HEK293 (cell line): Measurements from ENCODE around the gene PPM1E.

Experiments used
- CTCF ChIA-PET: fragments of 350-600 bp; formaldehyde crosslinking; extraction: SDS; loops from one replicate; lab custom pipeline; 2021; ENCODE audit warnings: antibody characterized with exemption; lab: Yijun Ruan, JAX
- POLR2A ChIA-PET: fragments of 300-600 bp; formaldehyde crosslinking; extraction: SDS; loops from one replicate; lab custom pipeline; 2020; ENCODE audit warnings: antibody characterized with exemption, inconsistent platforms; lab: Yijun Ruan, JAX
- H3K27ac ChIP-seq: fragments of 200-500 bp; sonication (Bioruptor generic); 2 replicates; pipeline ENCODE4 v1.5.1; 2014; ENCODE audit warnings: low read depth, low read length, control low read depth, inconsistent platforms; ENCODE audit errors: extremely low read depth
- H3K36me3 ChIP-seq, 2 experiments: fragments of 200-500 bp in 1 of 2; sonication (Bioruptor generic) in 1 of 2; 1 replicate in 1 of 2; 2 replicates in 1 of 2; pipeline ENCODE4 v1.5.1; 2014 to 2017; ENCODE audit warnings: inconsistent platforms in 2 of 2, low read length in 2 of 2; ENCODE audit not compliant: control insufficient read depth in 2 of 2, insufficient read depth in 1 of 2
- H3K4me1 ChIP-seq: fragments of 200-500 bp; sonication (Bioruptor generic); 2 replicates; pipeline ENCODE4 v1.5.1; 2014; ENCODE audit warnings: mild to moderate bottlenecking, low read length, inconsistent platforms; ENCODE audit not compliant: control insufficient read depth, insufficient read depth
- H3K4me3 ChIP-seq: 2 replicates; pipeline ENCODE4 v1.5.1; 2011; ENCODE audit warnings: low read depth, mild to moderate bottlenecking, control low read depth, low read length, moderate library complexity
- H3K9me3 ChIP-seq: fragments of 200-500 bp; sonication (Bioruptor generic); 2 replicates; pipeline ENCODE4 v1.5.1; 2014; ENCODE audit warnings: low read depth, low read length, inconsistent platforms; ENCODE audit not compliant: control insufficient read depth, insufficient read depth
- MYNN ChIP-seq: fragments of 450-650 bp; formaldehyde crosslinking; IDR thresholded peaks from 2 replicates; pipeline ENCODE4 v1.5.1; 2016; ENCODE audit warnings: missing biosample characterization, missing genetic modification characterization, borderline replicate concordance
- PRDM2 ChIP-seq: fragments of 450-650 bp; formaldehyde crosslinking; IDR thresholded peaks from 2 replicates; pipeline ENCODE4 v1.5.1; 2016; ENCODE audit warnings: missing biosample characterization, missing genetic modification characterization, borderline replicate concordance
- TRIM28 ChIP-seq: IDR thresholded peaks from 2 replicates; pipeline ENCODE4 v1.6.1; 2011; ENCODE audit warnings: low read length, control low read depth, borderline replicate concordance
- ZNF239 ChIP-seq: fragments of 450-650 bp; formaldehyde crosslinking; IDR thresholded peaks from 2 replicates; pipeline ENCODE4 v1.5.1; 2016; ENCODE audit warnings: missing biosample characterization, missing genetic modification characterization
- ZNF302 ChIP-seq: fragments of 450-650 bp; formaldehyde crosslinking; IDR thresholded peaks from 2 replicates; pipeline ENCODE4 v1.5.1; 2016; ENCODE audit warnings: missing biosample characterization, missing genetic modification characterization, low read depth
- ZNF404 ChIP-seq: fragments of 450-650 bp; formaldehyde crosslinking; IDR thresholded peaks from 2 replicates; pipeline ENCODE4 v1.5.1; 2017; ENCODE audit warnings: missing biosample characterization, missing genetic modification characterization
- ZNF426 ChIP-seq: fragments of 450-650 bp; formaldehyde crosslinking; IDR thresholded peaks from 2 replicates; pipeline ENCODE4 v1.5.1; 2017; ENCODE audit warnings: missing biosample characterization, missing genetic modification characterization, mild to moderate bottlenecking, inconsistent platforms, moderate library complexity
- ZNF48 ChIP-seq: fragments of 450-650 bp; formaldehyde crosslinking; IDR thresholded peaks from 2 replicates; pipeline ENCODE4 v1.5.1; 2016; ENCODE audit warnings: missing biosample characterization, missing genetic modification characterization
- ZNF501 ChIP-seq: fragments of 450-650 bp; formaldehyde crosslinking; IDR thresholded peaks from 2 replicates; pipeline ENCODE4 v1.5.1; 2016; ENCODE audit warnings: missing biosample characterization, missing genetic modification characterization
- ZNF529 ChIP-seq: fragments of 450-650 bp; formaldehyde crosslinking; IDR thresholded peaks from 2 replicates; pipeline ENCODE4 v1.5.1; 2017; ENCODE audit warnings: missing genetic modification characterization, missing biosample characterization; ENCODE audit not compliant: insufficient replicate concordance
- ZNF530 ChIP-seq: fragments of 450-650 bp; formaldehyde crosslinking; IDR thresholded peaks from 2 replicates; pipeline ENCODE4 v1.5.1; 2016; ENCODE audit warnings: low read depth, missing biosample characterization, missing genetic modification characterization
- ZNF549 ChIP-seq: fragments of 450-650 bp; IDR thresholded peaks from 2 replicates; pipeline ENCODE4 v1.5.1; 2018; ENCODE audit warnings: missing biosample characterization, missing genetic modification characterization, mild to moderate bottlenecking, inconsistent platforms, moderate library complexity
- ZNF560 ChIP-seq: fragments of 450-650 bp; formaldehyde crosslinking; IDR thresholded peaks from 2 replicates; pipeline ENCODE4 v1.5.1; 2017; ENCODE audit warnings: missing biosample characterization, missing genetic modification characterization, borderline replicate concordance
- ZNF626 ChIP-seq: fragments of 450-650 bp; sonication (Bioruptor Pico); formaldehyde crosslinking; IDR thresholded peaks from 2 replicates; pipeline ENCODE4 v1.5.1; 2018; ENCODE audit warnings: missing biosample characterization, missing genetic modification characterization, inconsistent platforms
- ZNF747 ChIP-seq: fragments of 450-650 bp; formaldehyde crosslinking; IDR thresholded peaks from 2 replicates; pipeline ENCODE4 v1.5.1; 2016; ENCODE audit warnings: missing biosample characterization, missing genetic modification characterization
- ZNF785 ChIP-seq: fragments of 450-650 bp; formaldehyde crosslinking; IDR thresholded peaks from 2 replicates; pipeline ENCODE4 v1.5.1; 2016; ENCODE audit warnings: missing biosample characterization, missing genetic modification characterization
- ZSCAN30 ChIP-seq: fragments of 450-650 bp; IDR thresholded peaks from 2 replicates; pipeline ENCODE4 v1.5.1; 2018; ENCODE audit warnings: missing biosample characterization, mild to moderate bottlenecking, missing genetic modification characterization, moderate library complexity
- TF ChIP-seq, protein P1 (sequence below): fragments of 450-650 bp; formaldehyde crosslinking; IDR thresholded peaks from 2 replicates; pipeline ENCODE4 v1.5.1; 2016; ENCODE audit warnings: missing biosample characterization, missing genetic modification characterization, low read depth

Gene PPM1E

DNA sequence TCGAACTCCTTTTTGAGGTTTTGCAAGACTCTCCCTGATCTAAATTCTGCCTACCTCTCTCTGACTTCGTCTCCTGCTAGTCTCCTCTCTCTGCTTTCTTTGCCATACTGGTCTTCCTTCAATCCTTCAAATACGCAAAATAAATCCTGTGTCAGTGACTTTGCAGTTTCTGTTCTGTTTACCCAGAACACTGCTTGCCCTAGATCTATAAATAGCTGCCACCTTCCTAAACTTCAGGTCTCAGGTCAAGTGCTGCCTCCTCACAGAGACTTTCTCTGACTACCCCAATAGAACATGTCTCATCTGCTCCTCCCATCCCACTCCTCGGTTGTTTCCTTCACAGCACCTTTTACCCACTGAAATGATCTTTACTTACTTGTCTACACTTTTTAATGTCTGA is 272.1 kb downstream of the PPM1E start:
- Histone ChIP-seq H3K36me3 (peaks cover 25 to 40% of the 10 kb centered on the region in 2 experiments), H3K4me1 (no peaks in the 10 kb centered on the region), H3K27ac (no peak overlapping the region), H3K4me3 (no peak overlapping the region), H3K9me3 (no peaks in the 10 kb centered on the region)
- TF ChIP-seq ZNF426 (tag by site-specific recombination) (no peak), ZNF529 (no peak), ZNF302 (tag by site-specific recombination) (no peak), TRIM28 (no peak), ZNF560 (no peak), MYNN (tag by site-specific recombination) (no peak), ZNF549 (tag by site-specific recombination) (no peak), ZNF48 (tag by site-specific recombination) (no peak), ZNF239 (tag by site-specific recombination) (no peak)
- TF ChIP-seq, protein P1, sequence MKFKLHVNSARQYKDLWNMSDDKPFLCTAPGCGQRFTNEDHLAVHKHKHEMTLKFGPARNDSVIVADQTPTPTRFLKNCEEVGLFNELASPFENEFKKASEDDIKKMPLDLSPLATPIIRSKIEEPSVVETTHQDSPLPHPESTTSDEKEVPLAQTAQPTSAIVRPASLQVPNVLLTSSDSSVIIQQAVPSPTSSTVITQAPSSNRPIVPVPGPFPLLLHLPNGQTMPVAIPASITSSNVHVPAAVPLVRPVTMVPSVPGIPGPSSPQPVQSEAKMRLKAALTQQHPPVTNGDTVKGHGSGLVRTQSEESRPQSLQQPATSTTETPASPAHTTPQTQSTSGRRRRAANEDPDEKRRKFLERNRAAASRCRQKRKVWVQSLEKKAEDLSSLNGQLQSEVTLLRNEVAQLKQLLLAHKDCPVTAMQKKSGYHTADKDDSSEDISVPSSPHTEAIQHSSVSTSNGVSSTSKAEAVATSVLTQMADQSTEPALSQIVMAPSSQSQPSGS (tag by site-specific recombination) = no peak
- CTCF ChIA-PET = interaction anchor here (1.2 kb wide), 1 partner anchor 13 kb away, joined by 6 read pairs; no protein-coding TSS in a partner anchor
- POLR2A ChIA-PET = no interaction called here

GRCh38 chr17:59028328-59028727 is 272.7 kb downstream of the PPM1E start:
- peaks cover 25 to 44% of the 10 kb centered on the region in 2 experiments for H3K36me3 ChIP-seq
- no peaks in the 10 kb centered on the region for H3K4me1 ChIP-seq
- no peak overlapping the region for H3K27ac ChIP-seq
- ChIA-PET POLR2A (no interaction called here), CTCF (interaction anchor here (0.6 to 1.2 kb wide), 3 partner anchors 14 to 841 kb away, joined by 3 to 6 read pairs (median 4); no protein-coding TSS in a partner anchor)
- TF ChIP-seq ZNF785 = no peak
- TF ChIP-seq PRDM2 (tag by site-specific recombination) = no peak
- no peak for TF ChIP-seq ZNF404
- TF ChIP-seq ZNF626 (tag by site-specific recombination) = no peak
- no peak for TF ChIP-seq ZSCAN30 (tag by site-specific recombination)
- TF ChIP-seq ZNF747 (tag by site-specific recombination) = no peak
- TF ChIP-seq ZNF530 (tag by site-specific recombination) = no peak
- TF ChIP-seq ZNF501 (tag by site-specific recombination) = no peak
- no peaks in the 10 kb centered on the region for H3K9me3 ChIP-seq
- no peak overlapping the region for H3K4me3 ChIP-seq
